Keratinocyte (primary cell): ENCODE results near the gene PARD3. TPM values are rescaled to one million over a fixed set of nuclear protein-coding genes. Genes with fewer than 3 reads are reported as not detected.

Experiments
- DNase-seq: peaks from one replicate; pipeline ENCODE4 v3.0.0-alpha.2; 2011; ENCODE audit warnings: low read depth, missing footprints, low spot score
- FAIRE-seq: peaks from 2 replicates; lab custom pipeline; 2011; peaks lifted over from hg19 to GRCh38; lab: Jason Lieb, UNC
- H2AFZ ChIP-seq: 2 replicates; pipeline ENCODE4 v1.6.0; 2012; ENCODE audit warnings: low read length, control low read depth, inconsistent platforms; ENCODE audit not compliant: control insufficient read depth
- H3K27ac ChIP-seq: 2 replicates; pipeline ENCODE4 v1.5.1; 2011; ENCODE audit warnings: low read length; ENCODE audit not compliant: control insufficient read depth, insufficient read depth
- H3K27me3 ChIP-seq: 3 replicates; pipeline ENCODE4 v1.6.0; 2011; ENCODE audit warnings: low read length; ENCODE audit not compliant: control insufficient read depth, insufficient read depth; ENCODE audit errors: extremely low read depth
- H3K36me3 ChIP-seq, 2 experiments: 2 replicates in 1 of 2; 3 replicates in 1 of 2; pipeline ENCODE4 v1.5.1; 2011; ENCODE audit warnings: low read length in 2 of 2, mild to moderate bottlenecking in 1 of 2; ENCODE audit not compliant: control insufficient read depth in 2 of 2, insufficient read depth in 2 of 2; ENCODE audit errors: extremely low read depth in 1 of 2
- H3K4me1 ChIP-seq: 3 replicates; pipeline ENCODE4 v1.5.1; 2011; ENCODE audit warnings: low read length; ENCODE audit not compliant: control insufficient read depth, insufficient read depth; ENCODE audit errors: extremely low read depth
- H3K4me2 ChIP-seq: 3 replicates; pipeline ENCODE4 v1.6.0; 2011; ENCODE audit warnings: low read depth, low read length; ENCODE audit not compliant: control insufficient read depth, insufficient read depth; ENCODE audit errors: extremely low read depth
- H3K4me3 ChIP-seq, 3 experiments: fragments of 200-600 bp in 1 of 3; sonication (generic) in 1 of 3; 2 replicates in 2 of 3; 3 replicates in 1 of 3; pipeline ENCODE4 v1.5.1; 2011 to 2016; ENCODE audit warnings: low read length in 3 of 3, mild to moderate bottlenecking in 3 of 3, control low read depth in 2 of 3, inconsistent platforms in 1 of 3, low read depth in 1 of 3, mixed read lengths in 1 of 3, mixed run types in 1 of 3, moderate library complexity in 1 of 3; ENCODE audit not compliant: control insufficient read depth in 2 of 3, insufficient read depth in 2 of 3; ENCODE audit errors: extremely low read depth in 1 of 3
- H3K79me2 ChIP-seq: 2 replicates; pipeline ENCODE4 v1.6.0; 2012; ENCODE audit warnings: low read length; ENCODE audit not compliant: control insufficient read depth, insufficient read depth
- H3K9ac ChIP-seq: 3 replicates; pipeline ENCODE4 v1.6.0; 2011; ENCODE audit warnings: low read length; ENCODE audit not compliant: control insufficient read depth, insufficient read depth; ENCODE audit errors: extremely low read depth
- H3K9me1 ChIP-seq: 3 replicates; pipeline ENCODE4 v1.6.0; 2011; ENCODE audit warnings: low read length; ENCODE audit not compliant: control insufficient read depth, insufficient read depth; ENCODE audit errors: extremely low read depth
- H3K9me3 ChIP-seq: 2 replicates; pipeline ENCODE4 v1.5.1; 2012; ENCODE audit warnings: low read depth, low read length; ENCODE audit not compliant: control insufficient read depth
- H4K20me1 ChIP-seq: 3 replicates; pipeline ENCODE4 v1.6.0; 2011; ENCODE audit warnings: low read length; ENCODE audit not compliant: control insufficient read depth, insufficient read depth; ENCODE audit errors: extremely low read depth
- EZH2 ChIP-seq: IDR thresholded peaks from one replicate; pipeline ENCODE4 v1.6.1; 2012; ENCODE audit warnings: inconsistent platforms, mild to moderate bottlenecking, low read length, moderate library complexity
- dilution Hi-C: fragments of 300-500 bp; cut with MboI; formaldehyde crosslinking; loops from one replicate; pipeline ENCODE4 v1.7.0; 2020; ENCODE audit warnings: low sequenced_read_pairs; ENCODE audit not compliant: extremely low pct_ligation_motif_present
- polyA plus RNA-seq, 5 experiments: library from polyadenylated mRNA; depleted of rRNA in 3 of 5; stranded (reverse) in 3 of 5; stranded (forward) in 1 of 5; unstranded in 1 of 5; fragments of >200 nt; gene quantifications; 1 replicate in 1 of 5; 2 replicates in 3 of 5; 3 replicates in 1 of 5; pipeline versions ENCODE4 v1.2.1 to v1.2.3, GENCODE V29; 2011 to 2012; ENCODE audit warnings: missing spikeins in 2 of 5, low read depth in 1 of 5, low replicate concordance in 1 of 5
- TF ChIP-seq, protein P1 (sequence below), 3 experiments: IDR thresholded peaks in 1 of 3; conservative IDR thresholded peaks in 1 of 3; optimal IDR thresholded peaks in 1 of 3; 2 replicates in 2 of 3; 3 replicates in 1 of 3; pipeline versions ENCODE3 to v1.5.1; 2011; ENCODE audit warnings: low read length in 3 of 3, mild to moderate bottlenecking in 3 of 3, moderate library complexity in 2 of 3, control low read depth in 1 of 3, inconsistent platforms in 1 of 3; ENCODE audit not compliant: insufficient read depth in 2 of 3; ENCODE audit errors: extremely low read depth in 1 of 3

Gene PARD3
- polyA plus RNA-seq, 1 donor (not counting 4 experiments of a cell fraction or from before 2014, with no cell fraction given): 46.4 TPM

DNA sequence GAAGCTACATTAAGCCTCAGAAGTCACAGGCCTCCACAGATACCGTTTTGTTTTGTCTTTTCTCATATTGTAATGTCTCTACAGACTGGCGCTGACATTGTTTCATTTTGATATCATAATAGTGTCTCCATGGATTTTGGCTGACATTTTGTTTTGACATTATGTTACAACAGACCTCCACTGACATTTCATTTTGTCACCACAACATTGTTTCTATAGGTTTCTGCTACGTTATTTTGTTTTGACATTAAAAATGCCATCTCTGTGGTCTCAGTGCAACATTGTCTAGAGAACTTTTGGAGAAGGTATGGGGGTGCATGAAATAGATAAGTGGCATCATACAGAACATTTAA lies 666.8 kb downstream of the PARD3 start:
- no peak overlapping the region for H3K9ac ChIP-seq
- FAIRE-seq: no peak
- TF ChIP-seq EZH2: no peak

DNA sequence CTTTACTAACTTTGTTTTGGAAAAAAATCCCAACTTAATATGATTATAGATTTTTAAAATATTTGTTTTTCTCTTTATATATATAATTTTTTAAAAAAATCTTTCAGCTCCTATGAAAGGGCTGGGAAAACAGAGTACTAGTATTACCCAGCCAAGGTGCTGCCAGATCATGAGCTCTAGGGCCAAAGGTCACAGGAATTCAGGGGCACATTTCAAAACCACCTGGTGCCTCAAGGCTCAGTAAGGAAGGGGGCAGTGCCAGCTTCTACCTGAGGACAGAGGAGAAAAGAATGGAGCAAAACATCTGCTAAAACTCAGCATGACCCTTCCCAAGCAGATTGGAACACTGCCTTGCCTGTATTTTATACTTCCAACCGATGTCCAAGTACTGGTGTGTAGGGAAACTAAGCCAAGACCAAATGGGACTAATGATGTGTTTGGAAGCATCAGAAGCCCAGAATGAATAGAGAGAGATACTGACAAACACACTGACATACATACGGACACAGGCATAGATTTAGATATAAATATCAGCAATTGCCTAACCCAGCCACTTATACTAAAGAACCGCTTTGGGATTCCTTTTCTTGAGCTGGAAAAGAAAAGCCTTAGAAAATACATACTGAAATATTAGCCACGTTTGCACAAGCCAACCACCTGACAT lies 667.3 kb downstream of the PARD3 start:
- H2AFZ ChIP-seq: no peak overlapping the region
- no peaks in the 10 kb centered on the region for H3K27me3 ChIP-seq
- no peak overlapping the region for H3K9ac ChIP-seq
- no peaks in the 10 kb centered on the region for H3K4me1 ChIP-seq
- no peaks in the 10 kb centered on the region for H3K36me3 ChIP-seq
- H3K27ac ChIP-seq: no peak overlapping the region
- no peaks in the 10 kb centered on the region for H4K20me1 ChIP-seq
- no peak for DNase-seq
- no peak overlapping the region for H3K4me2 ChIP-seq
- TF ChIP-seq EZH2: no peak
- TF ChIP-seq, protein P1, sequence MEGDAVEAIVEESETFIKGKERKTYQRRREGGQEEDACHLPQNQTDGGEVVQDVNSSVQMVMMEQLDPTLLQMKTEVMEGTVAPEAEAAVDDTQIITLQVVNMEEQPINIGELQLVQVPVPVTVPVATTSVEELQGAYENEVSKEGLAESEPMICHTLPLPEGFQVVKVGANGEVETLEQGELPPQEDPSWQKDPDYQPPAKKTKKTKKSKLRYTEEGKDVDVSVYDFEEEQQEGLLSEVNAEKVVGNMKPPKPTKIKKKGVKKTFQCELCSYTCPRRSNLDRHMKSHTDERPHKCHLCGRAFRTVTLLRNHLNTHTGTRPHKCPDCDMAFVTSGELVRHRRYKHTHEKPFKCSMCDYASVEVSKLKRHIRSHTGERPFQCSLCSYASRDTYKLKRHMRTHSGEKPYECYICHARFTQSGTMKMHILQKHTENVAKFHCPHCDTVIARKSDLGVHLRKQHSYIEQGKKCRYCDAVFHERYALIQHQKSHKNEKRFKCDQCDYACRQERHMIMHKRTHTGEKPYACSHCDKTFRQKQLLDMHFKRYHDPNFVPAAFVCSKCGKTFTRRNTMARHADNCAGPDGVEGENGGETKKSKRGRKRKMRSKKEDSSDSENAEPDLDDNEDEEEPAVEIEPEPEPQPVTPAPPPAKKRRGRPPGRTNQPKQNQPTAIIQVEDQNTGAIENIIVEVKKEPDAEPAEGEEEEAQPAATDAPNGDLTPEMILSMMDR (optimal IDR thresholded peaks at IDR 0.05 in 1 of 3, IDR thresholded peaks at IDR 0.05 in 1 of 3, conservative IDR thresholded peaks at IDR 0.05 in 1 of 3; ENCODE audit: extremely low read depth in 1 of 3, insufficient read depth in 2 of 3, low read length in 3 of 3): no peak
- dilution Hi-C loops: no loop called here
- no peaks in the 10 kb centered on the region for H3K9me1 ChIP-seq
- no peak for FAIRE-seq
- H3K4me3 ChIP-seq: no peak overlapping the region
- H3K79me2 ChIP-seq: no peaks in the 10 kb centered on the region
- no peaks in the 10 kb centered on the region for H3K9me3 ChIP-seq

More for the DNA sequence above, 666.8 kb downstream of the PARD3 start:
- no peaks in the 10 kb centered on the region for H3K4me1 ChIP-seq
- dilution Hi-C loops: no loop called here
- no peak overlapping the region for H3K4me2 ChIP-seq
- DNase-seq: no peak
- no peaks in the 10 kb centered on the region for H3K79me2 ChIP-seq
- H2AFZ ChIP-seq: no peak overlapping the region
- H4K20me1 ChIP-seq: no peaks in the 10 kb centered on the region
- H3K27me3 ChIP-seq: no peaks in the 10 kb centered on the region
- no peaks in the 10 kb centered on the region for H3K36me3 ChIP-seq
- no peak overlapping the region for H3K27ac ChIP-seq
- H3K4me3 ChIP-seq: no peak overlapping the region
- no peaks in the 10 kb centered on the region for H3K9me3 ChIP-seq
- H3K9me1 ChIP-seq: no peaks in the 10 kb centered on the region

DNA sequence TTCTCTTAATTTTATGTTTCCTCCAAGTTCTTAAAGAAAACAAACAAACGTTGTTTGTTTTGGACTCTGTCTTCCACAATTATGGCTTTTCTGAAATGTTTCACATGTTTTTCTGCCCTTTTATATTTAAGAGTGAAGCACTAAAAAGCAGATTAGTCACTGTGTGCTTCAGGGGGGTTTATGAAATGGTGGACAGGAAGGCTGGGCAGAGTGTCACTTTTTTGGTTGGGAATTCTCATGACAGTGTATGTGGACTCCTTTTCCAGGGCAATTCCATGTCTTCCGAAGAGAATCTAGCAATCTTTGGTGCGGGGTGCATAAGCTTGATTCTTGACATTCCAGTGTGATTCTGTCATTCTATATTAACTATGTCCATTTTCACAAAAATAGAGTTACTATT lies 669.4 kb downstream of the PARD3 start:
- Histone ChIP-seq H3K27ac (no peak overlapping the region), H3K36me3 (no peaks in the 10 kb centered on the region), H3K9me3 (no peaks in the 10 kb centered on the region), H3K9ac (no peak overlapping the region), H3K79me2 (no peaks in the 10 kb centered on the region), H3K4me3 (no peak overlapping the region), H4K20me1 (no peaks in the 10 kb centered on the region), H3K4me2 (no peak overlapping the region), H2AFZ (no peak overlapping the region), H3K27me3 (no peaks in the 10 kb centered on the region), H3K4me1 (no peaks in the 10 kb centered on the region), H3K9me1 (no peaks in the 10 kb centered on the region)
- FAIRE-seq (no peak), DNase-seq (no peak)
- TF ChIP-seq, protein P1 (optimal IDR thresholded peaks at IDR 0.05 in 1 of 3, IDR thresholded peaks at IDR 0.05 in 1 of 3, conservative IDR thresholded peaks at IDR 0.05 in 1 of 3; ENCODE audit: extremely low read depth in 1 of 3, insufficient read depth in 2 of 3, low read length in 3 of 3): no peak
- no peak for TF ChIP-seq EZH2
- dilution Hi-C loops: no loop called here
